ENCODE data around the gene DTD2.
"Not testable (repeated sequence)": the region's sequence is repeated elsewhere in the genome, so short reads cannot be mapped to it uniquely, and the experiment has no call there.

Gene DTD2

GRCh38 chr14:31441273-31442111, 15.8 kb downstream of the DTD2 start:
- DNase-seq = no peak

DNA sequence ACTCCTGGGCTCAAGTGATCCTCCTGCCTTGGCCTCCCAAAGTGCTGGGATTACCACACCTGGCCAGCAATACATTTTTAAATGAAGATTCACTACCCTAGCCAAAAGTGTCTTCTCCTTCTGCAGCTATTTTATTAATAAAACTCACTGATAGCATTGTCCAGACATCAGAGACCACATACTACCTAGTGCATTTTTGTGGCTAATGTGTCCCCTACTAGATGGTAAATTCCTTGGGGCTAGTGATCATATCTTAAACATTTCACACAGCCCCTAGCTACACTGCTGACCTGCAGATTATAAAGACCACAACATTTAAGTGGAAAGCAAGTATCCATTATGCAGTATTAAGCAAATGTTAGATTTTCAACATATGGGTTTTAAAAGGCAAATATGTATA, 17.0 kb downstream of the DTD2 start:
- no peak for DNase-seq

DNA sequence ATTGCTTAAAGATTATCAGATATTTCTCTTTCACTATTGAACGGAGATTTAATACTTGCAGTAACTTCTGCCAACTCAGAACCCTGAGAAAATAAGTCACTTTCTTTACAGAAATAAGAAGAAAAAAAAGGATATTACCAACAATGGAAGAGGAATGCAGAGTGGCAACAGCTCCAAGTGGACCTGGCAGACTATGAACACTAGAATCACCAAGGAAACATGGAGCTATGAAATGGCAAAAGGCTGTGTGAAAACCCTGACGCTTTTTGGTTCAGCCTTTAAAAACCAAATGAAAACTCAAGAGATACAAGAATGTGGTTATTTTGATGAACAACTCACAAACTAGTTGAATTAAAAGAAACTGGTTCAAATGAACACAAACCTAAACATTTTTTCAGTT, 17.7 kb downstream of the DTD2 start:
- DNase-seq = no peak

- not testable (repeated sequence) for DNase-seq
Observed at GRCh38 chr14:31437045-31437691, 20.1 kb downstream of the DTD2 start.

- no peak for DNase-seq
Observed at GRCh38 chr14:31435276-31435675, 22.0 kb downstream of the DTD2 start.

DNA sequence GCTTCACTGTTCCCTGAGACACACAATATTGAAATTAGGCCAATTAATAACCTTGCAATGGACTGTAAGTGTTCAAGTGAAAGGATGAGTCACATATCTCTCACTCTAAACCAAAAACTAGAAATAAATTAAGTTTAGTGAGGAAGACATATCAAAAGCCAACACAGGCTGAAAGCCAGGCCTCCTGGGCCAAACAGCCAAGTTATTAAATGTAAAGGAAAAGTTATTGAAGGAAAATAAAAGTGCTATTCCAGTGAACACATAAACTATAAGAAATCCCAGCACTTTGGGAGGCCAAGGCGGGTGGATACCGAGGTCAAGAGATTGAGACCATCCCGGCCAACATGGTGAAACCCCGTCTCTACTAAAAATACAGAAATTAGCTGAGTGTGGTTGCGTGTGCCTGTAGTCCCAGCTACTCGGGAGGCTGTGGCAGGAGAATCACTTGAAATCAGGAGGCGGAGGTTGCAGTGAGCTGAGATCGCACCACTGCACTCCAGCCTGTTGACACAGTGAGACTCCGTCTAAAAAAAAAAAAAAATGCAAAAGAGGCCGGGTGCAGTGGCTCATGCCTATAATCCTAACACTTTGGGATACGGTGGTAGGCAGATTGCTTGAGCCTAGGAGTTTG, 26.6 kb downstream of the DTD2 start:
- no peak for DNase-seq

DNA sequence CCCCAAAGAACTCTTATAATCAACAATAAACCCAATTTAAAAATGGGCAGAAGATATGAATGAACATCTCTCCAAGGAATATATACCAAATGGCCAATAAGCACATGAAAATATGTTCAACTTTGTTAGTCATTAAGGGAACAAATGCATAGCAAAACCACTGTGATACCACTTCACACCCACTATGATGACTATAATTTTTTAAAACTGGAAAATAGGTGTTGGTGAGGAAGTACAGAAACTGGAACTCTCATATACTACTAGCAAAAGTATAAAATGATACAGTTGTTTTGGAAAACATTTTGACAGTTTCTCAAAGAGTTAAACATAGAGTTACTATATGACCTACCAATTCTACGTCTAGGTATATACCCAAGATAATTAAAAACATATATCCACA, 27.5 kb downstream of the DTD2 start:
- no peak for DNase-seq

DNA sequence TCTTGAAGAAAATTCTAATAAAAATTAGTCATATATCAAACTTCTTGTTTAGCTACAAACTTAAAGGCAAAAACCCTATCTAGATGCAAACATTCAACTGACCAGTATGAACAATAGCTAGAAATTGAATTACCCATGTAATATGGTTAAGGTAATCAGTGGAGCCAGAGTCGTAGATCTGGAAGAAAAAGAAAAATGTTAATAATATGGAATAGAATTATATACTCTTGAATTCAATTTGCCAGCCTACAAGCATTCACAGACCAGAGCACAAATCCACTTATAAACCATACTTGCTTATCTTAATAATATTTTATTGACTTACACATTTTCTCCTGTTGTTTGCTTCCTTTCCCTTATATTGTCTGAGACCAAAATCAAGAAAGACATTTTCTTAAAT, 29.3 kb downstream of the DTD2 start:
- no peak for DNase-seq

GRCh38 chr14:31426663-31427062, 30.6 kb downstream of the DTD2 start:
- no peak for DNase-seq

GRCh38 chr14:31425905-31426304, 31.4 kb downstream of the DTD2 start:
- DNase-seq = no peak

GRCh38 chr14:31421200-31421599, 36.1 kb downstream of the DTD2 start:
- no peak for DNase-seq

DNA sequence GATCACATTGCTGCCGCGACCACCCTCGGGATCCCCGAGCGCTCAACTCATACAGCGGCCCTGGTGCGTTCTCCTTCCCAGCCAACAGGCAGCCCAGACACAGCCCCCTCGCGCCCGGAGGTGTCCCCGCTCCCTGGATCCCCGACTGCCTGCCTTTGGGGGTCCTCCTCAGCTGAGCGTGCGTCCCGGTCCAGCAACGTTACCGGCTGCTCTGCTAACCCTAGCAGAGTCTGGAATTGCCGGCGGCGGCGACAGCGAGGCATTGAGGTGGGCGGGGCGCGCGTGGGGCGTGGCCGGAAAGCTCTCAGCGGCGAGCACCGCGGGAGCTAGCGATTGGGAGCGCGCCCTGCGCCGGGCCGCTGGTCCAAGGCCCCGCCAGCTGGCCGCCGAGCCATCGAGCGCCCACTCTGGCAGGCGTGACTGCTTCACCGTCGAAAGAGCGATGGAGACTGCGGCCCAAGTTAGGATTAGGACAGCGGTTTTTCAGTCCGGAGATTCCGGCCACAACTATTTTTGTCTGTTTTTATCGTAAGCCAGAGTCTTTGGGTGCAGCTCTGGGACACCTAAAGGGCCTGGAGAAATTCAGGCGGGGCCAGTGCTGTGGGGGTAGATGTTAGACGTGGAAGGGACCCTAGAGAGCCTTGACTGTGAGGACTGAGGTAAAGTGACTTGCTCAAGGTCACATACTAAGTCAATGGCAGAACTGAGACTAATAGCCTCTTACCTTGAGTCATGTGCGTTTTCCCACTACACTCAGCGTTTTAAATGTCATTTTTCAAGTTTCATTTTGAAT, 36.8 kb downstream of the DTD2 start, which contains the start of gene HEATR5A:
Gene HEATR5A (minus strand): TSS at position 232 of the 793 bp plus-strand sequence. CDS start 17,575 bp downstream, outside the sequence.
- DNase-seq = peak; percentile 71 to 97

DNA sequence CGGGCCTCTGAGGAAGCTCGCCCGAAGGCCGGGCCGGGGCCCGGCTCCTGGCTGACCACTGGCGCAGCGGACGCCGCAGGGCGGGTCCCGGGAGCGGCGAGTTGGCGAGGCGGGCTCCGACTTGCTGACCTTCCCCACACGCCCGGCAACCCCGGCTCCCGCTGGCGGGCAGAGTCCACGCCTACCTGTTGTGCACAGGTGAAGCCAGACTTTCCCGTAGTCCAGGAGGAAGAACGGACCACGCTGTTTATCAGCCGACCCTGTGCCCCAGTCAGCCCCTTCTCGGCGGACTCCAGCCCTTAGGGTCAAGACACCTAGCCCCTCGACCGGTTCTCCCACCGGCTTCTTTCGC, 37.4 kb downstream of the DTD2 start:
- DNase-seq = peak in 1 of 2 experiments; percentile 66

DNA sequence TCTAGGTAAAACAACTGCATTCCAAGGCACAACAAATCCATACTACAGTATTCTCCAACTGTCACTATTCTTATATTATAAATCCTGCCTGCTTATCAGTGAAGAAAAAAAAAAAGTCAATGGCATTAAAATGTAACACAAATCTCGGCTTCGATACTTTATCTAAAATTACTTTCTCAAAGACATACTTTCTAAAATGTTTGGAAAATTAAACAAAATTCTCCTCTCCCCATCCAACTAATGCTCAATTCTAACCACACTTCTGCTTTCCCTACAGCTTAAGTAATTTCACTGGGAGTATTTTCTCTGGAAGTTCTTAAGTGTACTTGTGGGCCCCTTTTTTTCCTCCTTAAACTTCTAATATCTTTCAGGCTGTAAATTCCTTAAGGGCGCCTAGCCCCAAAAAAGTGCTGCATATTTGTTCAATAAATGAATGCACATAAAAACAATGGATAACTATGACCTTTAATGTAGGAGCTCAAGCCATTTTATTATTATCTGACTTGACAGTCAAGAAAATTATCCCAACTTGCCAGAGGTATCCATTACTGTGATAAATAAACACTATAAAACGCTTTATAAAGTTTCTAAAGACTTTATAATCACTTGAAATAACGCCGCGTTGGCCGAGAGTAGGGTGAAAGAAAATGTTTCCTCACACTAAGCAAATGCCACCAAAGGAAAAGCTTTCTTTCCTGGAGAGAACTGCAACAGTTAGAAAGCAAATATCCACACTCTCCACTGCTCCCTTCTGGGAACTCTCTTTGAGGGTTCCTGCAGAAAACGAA, 37.9 kb downstream of the DTD2 start:
- DNase-seq = no peak

DNA sequence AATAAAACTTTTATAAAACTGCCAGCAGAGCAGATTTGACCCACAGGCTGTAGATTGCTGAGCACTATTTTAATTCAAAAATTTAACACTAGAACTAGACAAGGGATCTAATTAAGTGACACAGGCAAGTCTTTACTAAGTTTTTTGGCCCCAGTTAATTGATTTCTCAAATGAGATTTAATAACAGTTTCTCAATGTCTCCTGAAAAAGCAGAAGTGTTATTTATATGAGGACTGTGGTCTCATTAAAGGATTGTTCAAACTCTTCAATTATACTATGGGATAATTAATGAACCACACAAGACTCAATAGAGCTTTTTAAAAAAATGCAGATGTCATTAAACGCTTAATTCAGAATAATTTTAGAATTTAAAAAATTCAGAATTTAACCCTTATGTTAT, 38.9 kb downstream of the DTD2 start:
- DNase-seq = no peak

GRCh38 chr14:31414190-31414833, 43.0 kb downstream of the DTD2 start:
- no peak for DNase-seq

DNA sequence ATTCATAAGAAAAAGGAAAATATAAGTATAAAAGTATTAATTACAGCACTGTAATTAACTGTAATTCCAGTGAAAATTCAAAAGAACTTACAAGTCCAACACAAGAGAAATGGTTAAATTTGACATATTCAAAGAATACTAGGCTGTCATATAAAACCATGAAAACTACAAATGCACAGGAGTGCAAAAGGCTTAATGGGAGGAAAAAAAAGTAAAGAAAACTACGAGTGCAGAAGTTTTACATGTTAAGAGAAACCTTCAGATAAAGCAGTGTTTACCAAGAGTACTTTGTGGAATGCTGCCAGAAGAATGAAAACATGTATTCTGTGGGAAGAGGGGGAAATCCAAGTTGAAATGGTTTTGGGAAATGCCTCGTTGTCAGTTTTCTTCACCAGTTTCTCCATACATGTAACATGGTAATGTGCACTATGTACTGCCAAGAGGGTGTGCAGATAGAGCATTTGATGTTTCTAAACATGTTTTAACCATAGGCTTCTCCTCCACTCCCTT, 46.0 kb downstream of the DTD2 start:
- DNase-seq = no peak

- DNase-seq = no peak
Observed at GRCh38 chr14:31410048-31410650, 47.2 kb downstream of the DTD2 start.

GRCh38 chr14:31408421-31408820, 48.9 kb downstream of the DTD2 start:
- no peak for DNase-seq

GRCh38 chr14:31405599-31406232, 51.6 kb downstream of the DTD2 start:
- DNase-seq = no peak

DNA sequence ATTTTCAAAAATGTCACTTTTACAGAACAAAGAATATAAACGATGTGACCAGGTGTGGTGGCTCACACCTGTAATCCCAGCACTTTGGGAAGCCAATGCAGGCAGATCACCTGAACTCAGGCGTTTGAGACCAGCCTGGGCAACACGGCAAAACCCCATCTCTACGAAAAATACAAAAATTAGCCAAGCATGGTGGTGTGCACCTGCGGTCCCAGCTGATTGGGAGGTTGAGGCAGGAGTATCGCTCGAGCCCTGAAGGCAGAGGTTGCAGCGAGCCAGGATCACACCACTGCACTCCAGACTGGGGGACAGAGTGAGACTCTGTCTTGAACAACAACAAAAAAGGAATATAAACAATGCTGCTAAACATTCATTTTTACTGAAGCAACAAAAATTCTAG, 52.2 kb downstream of the DTD2 start:
- no peak for DNase-seq

Data from NCI-H526 (cell line).